ENCODE results near the gene PRH1. TPM values are rescaled to one million over a fixed set of nuclear protein-coding genes. Genes with fewer than 3 reads are reported as not detected.

The PRH1 gene
- 10 to 100 TPM; 13.1 to 84.0 (median 57.5) TPM for total RNA-seq

DNA sequence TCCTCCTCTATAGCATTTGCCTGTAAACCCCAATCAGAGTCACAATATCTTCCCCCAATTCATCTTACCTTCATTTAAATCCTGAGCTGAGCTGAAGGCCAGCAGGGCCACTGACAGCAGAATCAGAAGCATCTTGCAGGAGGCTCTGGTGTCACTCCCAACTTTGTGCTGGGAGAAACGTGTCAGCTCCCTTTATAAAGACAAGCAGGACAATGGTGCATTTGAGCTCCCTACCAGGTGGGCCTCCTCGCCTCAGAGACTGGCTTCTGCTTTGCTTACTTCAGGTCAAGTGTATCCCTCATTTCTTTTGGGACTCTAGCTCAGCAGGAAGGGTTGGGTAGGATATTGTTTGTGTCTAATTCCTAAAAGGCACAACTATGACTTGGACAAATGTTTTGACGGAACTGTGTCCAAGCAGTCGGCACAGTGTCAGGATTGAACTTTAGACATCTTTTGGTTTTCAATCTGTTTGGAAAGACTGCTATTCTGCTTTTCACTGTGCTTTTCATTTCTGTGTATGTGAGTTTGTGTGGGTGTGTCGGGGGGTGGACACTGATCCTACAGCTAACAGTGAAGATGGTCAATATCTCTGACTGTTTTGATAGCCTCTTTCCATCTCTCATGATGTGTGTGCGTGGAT is at the start of gene PRH1:
TSS of gene PRH1 (minus strand) at position 170 of the 640 bp plus-strand sequence. CDS start at position 132, 38 bp downstream.
- intact Hi-C loops (cut with DNase I; ENCODE audit: low total_unique reads): no loop called here
- H3K9me3 ChIP-seq: no peaks in the 10 kb centered on the region
- no peaks in the 10 kb centered on the region for H3K36me3 ChIP-seq
- no peak within 1 kb of the TSS for H3K27ac ChIP-seq
- H3K27me3 ChIP-seq: no peaks in the 10 kb centered on the region
- H3K4me1 ChIP-seq: no peaks in the 10 kb centered on the region
- DNase-seq: no peak
- no peak within 1 kb of the TSS for H3K4me3 ChIP-seq
- no peak for TF ChIP-seq POLR2A (IDR thresholded peaks at IDR 0.05)
- TF ChIP-seq CTCF (IDR thresholded peaks at IDR 0.05): no peak

- intact Hi-C loops (cut with DNase I; ENCODE audit: low total_unique reads): no loop called here
- Histone ChIP-seq H3K4me3 (no peak within 1 kb of the TSS), H3K9me3 (no peaks in the 10 kb centered on the region), H3K4me1 (no peaks in the 10 kb centered on the region), H3K36me3 (no peaks in the 10 kb centered on the region), H3K27me3 (no peaks in the 10 kb centered on the region), H3K27ac (no peak within 1 kb of the TSS)
- DNase-seq: no peak
- TF ChIP-seq POLR2A (IDR thresholded peaks at IDR 0.05) (no peak), CTCF (IDR thresholded peaks at IDR 0.05) (no peak)
Observed at GRCh38 chr12:10928746-10929286, 44.8 kb upstream of the PRH1 start, which contains the start of gene PRH2. PRH2 (plus strand) TSS chr12:10929236; CDS start chr12:10929274, 38 bp downstream.

- TF ChIP-seq POLR2A (IDR thresholded peaks at IDR 0.05): no peak
- TF ChIP-seq CTCF (IDR thresholded peaks at IDR 0.05): no peak
- H3K36me3 ChIP-seq: no peaks in the 10 kb centered on the region
- no peak overlapping the region for H3K27ac ChIP-seq
- intact Hi-C loops (cut with DNase I; ENCODE audit: low total_unique reads): no loop called here
- peaks cover 0 to 4% of the 10 kb centered on the region in 2 donors for H3K9me3 ChIP-seq
- no peaks in the 10 kb centered on the region for H3K27me3 ChIP-seq
- no peak overlapping the region for H3K4me3 ChIP-seq
- no peaks in the 10 kb centered on the region for H3K4me1 ChIP-seq
- DNase-seq: no peak
Observed at GRCh38 chr12:10926269-10926668, 42.2 kb upstream of the PRH1 start.

DNA sequence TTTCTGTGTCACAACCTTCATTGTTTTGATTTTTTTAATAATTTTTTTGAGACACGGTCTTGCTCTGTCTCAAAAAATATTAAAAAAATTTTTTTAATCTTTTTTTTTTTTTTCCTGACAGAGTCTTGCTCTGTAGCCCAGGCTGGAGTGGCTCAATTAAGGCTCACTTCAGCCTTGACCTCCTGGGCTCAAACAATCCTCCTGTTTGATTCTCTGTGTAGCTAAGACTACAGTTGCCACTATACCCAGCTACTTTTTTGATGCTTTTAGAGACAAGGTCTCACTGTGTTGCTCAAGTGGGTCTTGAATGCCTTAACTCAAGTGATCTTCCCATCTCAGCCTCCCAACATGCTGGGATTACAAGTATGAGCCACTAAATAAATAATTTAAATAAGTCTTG is 35.8 kb upstream of the PRH1 start:
- no peaks in the 10 kb centered on the region for H3K27me3 ChIP-seq
- no peak overlapping the region for H3K27ac ChIP-seq
- peaks cover 0 to 4% of the 10 kb centered on the region in 2 donors for H3K9me3 ChIP-seq
- TF ChIP-seq POLR2A (IDR thresholded peaks at IDR 0.05) (no peak), CTCF (IDR thresholded peaks at IDR 0.05) (no peak)
- H3K36me3 ChIP-seq: no peaks in the 10 kb centered on the region
- H3K4me3 ChIP-seq: no peak overlapping the region
- no peak for DNase-seq
- intact Hi-C loops (cut with DNase I; ENCODE audit: low total_unique reads): no loop called here
- no peaks in the 10 kb centered on the region for H3K4me1 ChIP-seq

- Histone ChIP-seq H3K4me3 (no peak overlapping the region), H3K36me3 (no peaks in the 10 kb centered on the region), H3K4me1 (no peaks in the 10 kb centered on the region), H3K27me3 (no peaks in the 10 kb centered on the region), H3K9me3 (no peaks in the 10 kb centered on the region), H3K27ac (no peak overlapping the region)
- DNase-seq: no peak
- TF ChIP-seq POLR2A (IDR thresholded peaks at IDR 0.05) (no peak), CTCF (IDR thresholded peaks at IDR 0.05) (no peak)
- intact Hi-C loops (cut with DNase I; ENCODE audit: low total_unique reads): no loop called here
Observed at GRCh38 chr12:10910380-10910779, 26.3 kb upstream of the PRH1 start.

Measured in uterus (tissue), 4 donors.